Measurements from ENCODE around the gene KCTD10. TPM values are rescaled to one million over a fixed set of nuclear protein-coding genes. Genes with fewer than 3 reads are reported as not detected.

The KCTD10 gene
- total RNA-seq, 1 experiment from 2014 or later = 45.9 TPM

- no peaks in the 10 kb centered on the region for H3K79me2 ChIP-seq (ENCODE audit: low read depth)
- H3K9me2 ChIP-seq (ENCODE audit: insufficient read depth) = no peaks in the 10 kb centered on the region
- H3K36me3 ChIP-seq (ENCODE audit: low read depth) = no peaks in the 10 kb centered on the region
- ChIA-PET CTCF (interaction anchor here (0.5 to 1.1 kb wide), 8 partner anchors 35 to 417 kb away, joined by 3 to 12 read pairs (median 4); no protein-coding TSS in a partner anchor), POLR2A (ENCODE audit: unreplicated experiment) (interaction anchor here (0.6 kb wide), 2 partner anchors 46 to 66 kb away, joined by 3 to 7 read pairs; no protein-coding TSS in a partner anchor)
- peak; percentile 50 to 67 for DNase-seq
- H3K27ac ChIP-seq = no peak overlapping the region
- no peak overlapping the region for H3K4me3 ChIP-seq
- H4K20me1 ChIP-seq (ENCODE audit: insufficient read depth) = no peaks in the 10 kb centered on the region
- H3K27me3 ChIP-seq (ENCODE audit: insufficient read depth, low read depth) = peaks cover 17% of the 10 kb centered on the region; the same call in 1 of the 2 replicates
- no peak overlapping the region for H2AFZ ChIP-seq
- no peaks in the 10 kb centered on the region for H3K4me1 ChIP-seq (replicated peaks; ENCODE audit: insufficient read depth)
- TF ChIP-seq CTCF (conservative IDR thresholded peaks at IDR 0.05) (peak; percentile 94), EZH2 (IDR thresholded peaks at IDR 0.05; ENCODE audit: low read depth) (no peak)
- H3F3A ChIP-seq (ENCODE audit: insufficient read depth, low read depth) = no peaks in the 10 kb centered on the region
- BruUV-seq (replicated peaks) = no TSS peak
- intact Hi-C loops (cut with micrococcal nuclease; ENCODE audit: unreplicated experiment) = loop anchor here (1.0 kb wide), 1 partner anchor 347 kb away; no protein-coding TSS in a partner anchor
- no peaks in the 10 kb centered on the region for H3K9me3 ChIP-seq (ENCODE audit: insufficient read depth, low read depth)
- no peak overlapping the region for H3K4me2 ChIP-seq
These were observed 49.0 kb downstream of the KCTD10 start for GRCh38 chr12:109428037-109428629.

- H3K4me1 ChIP-seq (replicated peaks; ENCODE audit: insufficient read depth) = no peaks in the 10 kb centered on the region
- no peak for DNase-seq
- H3K36me3 ChIP-seq (ENCODE audit: low read depth) = no peaks in the 10 kb centered on the region
- TF ChIP-seq EZH2 (IDR thresholded peaks at IDR 0.05; ENCODE audit: low read depth) = no peak
- no peak for TF ChIP-seq CTCF (conservative IDR thresholded peaks at IDR 0.05)
- no peaks in the 10 kb centered on the region for H4K20me1 ChIP-seq (ENCODE audit: insufficient read depth)
- ChIA-PET POLR2A (ENCODE audit: unreplicated experiment) (no interaction called here), CTCF (interaction anchor here (0.5 kb wide), 1 partner anchor 499 kb away, joined by 3 read pairs; no protein-coding TSS in a partner anchor)
- no peaks in the 10 kb centered on the region for H3F3A ChIP-seq (ENCODE audit: insufficient read depth, low read depth)
- intact Hi-C loops (cut with micrococcal nuclease; ENCODE audit: unreplicated experiment) = no loop called here
- no peak overlapping the region for H3K4me3 ChIP-seq
- H3K4me2 ChIP-seq = no peak overlapping the region
- H2AFZ ChIP-seq = no peak overlapping the region
- H3K27ac ChIP-seq = no peak overlapping the region
- H3K79me2 ChIP-seq (ENCODE audit: low read depth) = no peaks in the 10 kb centered on the region
- H3K27me3 ChIP-seq (ENCODE audit: insufficient read depth, low read depth) = peaks cover 22% of the 10 kb centered on the region
- H3K9me3 ChIP-seq (ENCODE audit: insufficient read depth, low read depth) = no peaks in the 10 kb centered on the region
- BruUV-seq (replicated peaks) = no TSS peak
- H3K9me2 ChIP-seq (ENCODE audit: insufficient read depth) = no peaks in the 10 kb centered on the region
These were observed 53.7 kb downstream of the KCTD10 start for GRCh38 chr12:109423392-109423791.

GRCh38 chr12:109422251-109422650 is 54.8 kb downstream of the KCTD10 start:
- Histone ChIP-seq H3K4me3 (no peak overlapping the region), H3K9me2 (ENCODE audit: insufficient read depth) (no peaks in the 10 kb centered on the region), H3K36me3 (ENCODE audit: low read depth) (no peaks in the 10 kb centered on the region), H3K4me2 (no peak overlapping the region), H4K20me1 (ENCODE audit: insufficient read depth) (no peaks in the 10 kb centered on the region), H3K9me3 (ENCODE audit: insufficient read depth, low read depth) (no peaks in the 10 kb centered on the region), H3K27me3 (ENCODE audit: insufficient read depth, low read depth) (peaks cover 22% of the 10 kb centered on the region), H3K79me2 (ENCODE audit: low read depth) (no peaks in the 10 kb centered on the region), H3K27ac (no peak overlapping the region), H3K4me1 (replicated peaks; ENCODE audit: insufficient read depth) (no peaks in the 10 kb centered on the region), H2AFZ (no peak overlapping the region), H3F3A (ENCODE audit: insufficient read depth, low read depth) (no peaks in the 10 kb centered on the region)
- intact Hi-C loops (cut with micrococcal nuclease; ENCODE audit: unreplicated experiment) = no loop called here
- BruUV-seq (replicated peaks) = no TSS peak
- CTCF ChIA-PET = no interaction called here
- no peak for DNase-seq
- POLR2A ChIA-PET (ENCODE audit: unreplicated experiment) = no interaction called here
- TF ChIP-seq CTCF (conservative IDR thresholded peaks at IDR 0.05) (no peak), EZH2 (IDR thresholded peaks at IDR 0.05; ENCODE audit: low read depth) (no peak)

All from PC-9 (cell line).